VCaP (cell line): Measurements from ENCODE around the gene ARHGAP26.

Source experiments
- H3K27ac ChIP-seq: fragments of 450-650 bp; 2 replicates; pipeline ENCODE4 v1.5.1; 2017
- CTCF ChIP-seq: fragments of 450-650 bp; conservative IDR thresholded peaks from 2 replicates; pipeline ENCODE4 v1.5.1; 2017; ENCODE audit warnings: mild to moderate bottlenecking, moderate library complexity

ARHGAP26 gene

GRCh38 chr5:143120460-143121134 is 350.4 kb downstream of the ARHGAP26 start:
- H3K27ac ChIP-seq, result no peak overlapping the region
- TF ChIP-seq CTCF, result no peak

- no peak for TF ChIP-seq CTCF
- H3K27ac ChIP-seq, result no peak overlapping the region
Observed at GRCh38 chr5:143121135-143121475, 350.9 kb downstream of the ARHGAP26 start.

- no peak overlapping the region for H3K27ac ChIP-seq
Observed at GRCh38 chr5:143124593-143124992, 354.4 kb downstream of the ARHGAP26 start.

GRCh38 chr5:143126174-143127019 is 356.2 kb downstream of the ARHGAP26 start:
- H3K27ac ChIP-seq, result no peak overlapping the region
- TF ChIP-seq CTCF, result no peak

More at GRCh38 chr5:143124593-143124992, 354.4 kb downstream of the ARHGAP26 start:
- TF ChIP-seq CTCF, result no peak

- TF ChIP-seq CTCF, result peak; percentile 34; the same call in 1 of the 2 replicates
- H3K27ac ChIP-seq, result peak overlapping the region; percentile 75
Observed at GRCh38 chr5:143128412-143129071, 358.4 kb downstream of the ARHGAP26 start.

GRCh38 chr5:143129203-143129602 is 359.0 kb downstream of the ARHGAP26 start:
- TF ChIP-seq CTCF, result no peak
- peak overlapping the region; percentile 75 for H3K27ac ChIP-seq
